Neural cell (in vitro differentiated cells): Measurements from ENCODE around the gene IQSEC1. TPM values are rescaled to one million over a fixed set of nuclear protein-coding genes. Genes with fewer than 3 reads are reported as not detected.

Source experiments
- H2AFZ ChIP-seq: fragments of 200-600, 300-800 bp; sonication (generic), shearing (Covaris generic); 2 replicates; pipeline ENCODE4 v1.6.0; 2014; ENCODE audit warnings: low read depth, mild to moderate bottlenecking, antibody characterized with exemption, low read length, moderate library complexity
- H3F3A ChIP-seq: fragments of 200-600 bp; shearing (Covaris generic); 2 replicates; pipeline ENCODE4 v1.6.1; 2016; ENCODE audit warnings: mild to moderate bottlenecking, moderate library complexity, mixed read lengths, antibody characterized with exemption, low read length; ENCODE audit not compliant: insufficient read depth, poor library complexity, severe bottlenecking
- H3K27ac ChIP-seq: fragments of 200-600, 300-800 bp; sonication (generic), shearing (Covaris generic); 2 replicates; pipeline ENCODE4 v1.5.1; 2014; ENCODE audit warnings: mild to moderate bottlenecking, low read length, moderate library complexity
- H3K27me3 ChIP-seq: fragments of 300-800, 200-600 bp; sonication (generic), shearing (Covaris generic); 2 replicates; pipeline ENCODE4 v1.6.0; 2014; ENCODE audit warnings: mild to moderate bottlenecking, low read depth, low read length, moderate library complexity; ENCODE audit not compliant: insufficient read depth
- H3K36me3 ChIP-seq: fragments of 300-800, 200-600 bp; sonication (generic), shearing (Covaris generic); 2 replicates; pipeline ENCODE4 v1.5.1; 2014; ENCODE audit warnings: mild to moderate bottlenecking, antibody characterized with exemption, low read length, moderate library complexity; ENCODE audit not compliant: insufficient read depth
- H3K4me2 ChIP-seq: fragments of 300-800, 200-600 bp; sonication (generic), shearing (Covaris generic); 2 replicates; pipeline ENCODE4 v1.6.0; 2014; ENCODE audit warnings: mild to moderate bottlenecking, low read length
- H3K4me3 ChIP-seq: fragments of 300-800, 200-600 bp; sonication (generic), shearing (Covaris generic); 2 replicates; pipeline ENCODE4 v1.5.1; 2014; ENCODE audit warnings: mild to moderate bottlenecking, low read length, moderate library complexity
- H3K79me2 ChIP-seq: fragments of 200-600 bp; shearing (Covaris generic); replicated peaks from 2 replicates; pipeline ENCODE4 v1.6.0; 2014; ENCODE audit warnings: mild to moderate bottlenecking, low read length, moderate library complexity; ENCODE audit not compliant: insufficient read depth
- H3K9ac ChIP-seq: fragments of 300-800, 200-600 bp; sonication (generic), shearing (Covaris generic); 2 replicates; pipeline ENCODE4 v1.6.1; 2016; ENCODE audit warnings: mild to moderate bottlenecking, low read length, mixed read lengths
- H3K9me2 ChIP-seq: fragments of 200-600 bp; shearing (Covaris generic); 2 replicates; pipeline ENCODE4 v1.6.1; 2016; ENCODE audit warnings: mild to moderate bottlenecking, low read length, mixed read lengths; ENCODE audit not compliant: insufficient read depth
- H3K9me3 ChIP-seq: fragments of 200-600, 300-800 bp; sonication (generic), shearing (Covaris generic); 2 replicates; pipeline ENCODE4 v1.6.1; 2016; ENCODE audit warnings: mild to moderate bottlenecking, mixed run types, low read length, moderate library complexity, mixed read lengths
- H4K20me1 ChIP-seq: fragments of 200-600 bp; shearing (Covaris generic); 2 replicates; pipeline ENCODE4 v1.6.1; 2016; ENCODE audit warnings: mild to moderate bottlenecking, mixed run types; ENCODE audit not compliant: insufficient read depth
- CTCF ChIP-seq: fragments of 450-650 bp; IDR thresholded peaks from 2 replicates; pipeline ENCODE4 v1.5.1; 2014; ENCODE audit warnings: antibody characterized with exemption, mild to moderate bottlenecking, moderate library complexity; ENCODE audit not compliant: poor library complexity, severe bottlenecking
- EP300 ChIP-seq: fragments of 450-650 bp; conservative IDR thresholded peaks from 2 replicates; pipeline ENCODE4 v1.6.1; 2014; ENCODE audit warnings: antibody characterized with exemption, mild to moderate bottlenecking, moderate library complexity; ENCODE audit not compliant: poor library complexity, severe bottlenecking
- EZH2 ChIP-seq: fragments of 200-600, 300-800 bp; shearing (Covaris generic), sonication (generic); IDR thresholded peaks from 2 replicates; pipeline ENCODE4 v1.6.1; 2014; ENCODE audit warnings: antibody characterized with exemption, low read length, borderline replicate concordance, mild to moderate bottlenecking; ENCODE audit not compliant: insufficient read depth, poor library complexity, severe bottlenecking
- MXI1 ChIP-seq: fragments of 450-650 bp; conservative IDR thresholded peaks from 2 replicates; pipeline ENCODE4 v1.6.1; 2014; ENCODE audit warnings: antibody characterized with exemption, mild to moderate bottlenecking; ENCODE audit not compliant: poor library complexity, severe bottlenecking
- POLR2AphosphoS5 ChIP-seq: IDR thresholded peaks from 2 replicates; pipeline ENCODE4 v1.6.1; 2012
- REST ChIP-seq: IDR thresholded peaks from 2 replicates; pipeline ENCODE4 v1.6.1; 2012; ENCODE audit warnings: borderline replicate concordance
- SMC3 ChIP-seq: fragments of 450-650 bp; conservative IDR thresholded peaks from 2 replicates; pipeline ENCODE4 v1.6.1; 2014; ENCODE audit warnings: antibody characterized with exemption, mild to moderate bottlenecking, moderate library complexity; ENCODE audit not compliant: poor library complexity
- TAF1 ChIP-seq: IDR thresholded peaks from 2 replicates; pipeline ENCODE4 v1.6.1; 2012; ENCODE audit warnings: low read depth
- polyA plus RNA-seq: library from polyadenylated mRNA; depleted of rRNA; stranded (reverse); fragments of >200 nt; gene quantifications from 2 replicates; pipeline ENCODE4 v1.2.3, GENCODE V29; 2014

The IQSEC1 gene
- polyA plus RNA-seq, 1 donor from 2014 or later, result 6.0 TPM

- H3K9me2 ChIP-seq, result no peaks in the 10 kb centered on the region
- H3K9me3 ChIP-seq, result no peaks in the 10 kb centered on the region
- no peak overlapping the region for H3K9ac ChIP-seq
- H3K36me3 ChIP-seq, result no peaks in the 10 kb centered on the region
- no peaks in the 10 kb centered on the region for H3F3A ChIP-seq
- no peak overlapping the region for H3K4me2 ChIP-seq
- H3K4me3 ChIP-seq, result no peak overlapping the region
- H2AFZ ChIP-seq, result no peak overlapping the region
- H3K27ac ChIP-seq, result no peak overlapping the region
- H4K20me1 ChIP-seq, result no peaks in the 10 kb centered on the region
- H3K79me2 ChIP-seq, result peaks cover 24% of the 10 kb centered on the region
- H3K27me3 ChIP-seq, result no peaks in the 10 kb centered on the region
- TF ChIP-seq CTCF (no peak), SMC3 (no peak)
These were observed 5.5 kb downstream of the IQSEC1 start for GRCh38 chr3:13067778-13068177.

- peaks cover 14% of the 10 kb centered on the region for H3K79me2 ChIP-seq
- no peaks in the 10 kb centered on the region for H3K27me3 ChIP-seq
- TF ChIP-seq EZH2, result no peak
- TF ChIP-seq CTCF, result no peak
- no peak for TF ChIP-seq TAF1
- TF ChIP-seq MXI1, result no peak
- TF ChIP-seq EP300, result no peak
- TF ChIP-seq POLR2AphosphoS5, result no peak
- TF ChIP-seq REST, result no peak
- H3K9me3 ChIP-seq, result no peaks in the 10 kb centered on the region
- no peak overlapping the region for H3K27ac ChIP-seq
- H3K4me3 ChIP-seq, result no peak overlapping the region
- no peak overlapping the region for H3K4me2 ChIP-seq
- H3K36me3 ChIP-seq, result no peaks in the 10 kb centered on the region
- no peaks in the 10 kb centered on the region for H4K20me1 ChIP-seq
- H2AFZ ChIP-seq, result no peak overlapping the region
- no peaks in the 10 kb centered on the region for H3K9me2 ChIP-seq
- no peak overlapping the region for H3K9ac ChIP-seq
- H3F3A ChIP-seq, result no peaks in the 10 kb centered on the region
These were observed 6.4 kb downstream of the IQSEC1 start for GRCh38 chr3:13066834-13067233.
